ENCODE data around the gene ZNF93.
"Not testable (repeated sequence)": the region's sequence is repeated elsewhere in the genome, so short reads cannot be mapped to it uniquely, and the experiment has no call there.

ZNF93 gene

GRCh38 chr19:19884583-19884982 is 16.2 kb upstream of the ZNF93 start:
- no CpG with 5 or more reads among the region's 1 CpG for WGBS (ENCODE audit: insufficient coverage, insufficient read length)
- no peak for DNase-seq (ENCODE audit: low read depth, low spot score)
- no peaks in the 10 kb centered on the region; the same call in 1 of the 2 replicates for H3K9me3 ChIP-seq (ENCODE audit: control insufficient read depth, insufficient read depth, low read length)

DNA sequence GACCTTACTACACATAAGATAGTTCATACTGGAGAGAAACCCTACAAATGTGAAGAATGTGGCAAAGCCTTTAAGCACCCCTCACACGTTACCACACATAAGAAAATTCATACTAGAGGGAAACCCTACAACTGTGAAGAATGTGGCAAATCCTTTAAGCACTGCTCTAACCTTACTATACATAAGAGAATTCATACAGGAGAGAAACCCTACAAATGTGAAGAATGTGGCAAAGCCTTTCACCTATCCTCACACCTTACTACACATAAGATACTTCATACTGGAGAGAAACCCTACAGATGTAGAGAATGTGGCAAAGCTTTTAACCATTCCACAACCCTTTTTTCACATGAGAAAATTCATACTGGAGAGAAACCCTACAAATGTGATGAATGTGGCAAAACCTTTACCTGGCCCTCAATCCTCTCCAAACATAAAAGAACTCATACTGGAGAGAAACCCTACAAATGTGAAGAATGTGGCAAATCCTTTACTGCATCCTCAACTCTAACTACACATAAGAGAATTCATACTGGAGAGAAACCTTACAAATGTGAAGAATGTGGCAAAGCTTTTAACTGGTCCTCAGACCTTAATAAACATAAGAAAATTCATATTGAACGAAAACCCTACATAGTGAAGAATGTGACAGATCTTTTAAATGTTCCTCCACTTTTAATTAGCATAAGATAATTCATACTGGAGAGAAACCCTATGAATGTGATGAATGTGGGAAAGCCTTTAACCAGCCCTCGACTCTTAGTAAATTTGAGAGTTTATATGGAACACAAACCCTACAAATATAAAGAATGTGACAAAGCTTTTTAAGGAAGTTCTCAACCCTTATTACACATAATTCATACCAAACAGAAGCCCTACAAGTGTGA is 8.4 kb upstream of the ZNF93 start:
- H3K27ac ChIP-seq (ENCODE audit: low read length); H3K27me3 ChIP-seq (ENCODE audit: control insufficient read depth, insufficient read depth, low read length); H3K4me1 ChIP-seq (ENCODE audit: control insufficient read depth, insufficient read depth, low read length); H3K4me3 ChIP-seq (ENCODE audit: low read length); H3K9me3 ChIP-seq (ENCODE audit: control insufficient read depth, insufficient read depth, low read length); DNase-seq (ENCODE audit: low read depth, low spot score): not testable (repeated sequence)
- peaks cover 13% of the 10 kb centered on the region; the same call in 1 of the 2 replicates for H3K36me3 ChIP-seq (ENCODE audit: control insufficient read depth, insufficient read depth, low read length)
- no CpG with 5 or more reads among the region's 3 CpGs for WGBS (ENCODE audit: insufficient coverage, insufficient read length)

More at GRCh38 chr19:19884583-19884982, 16.2 kb upstream of the ZNF93 start:
- Histone ChIP-seq H3K36me3 (ENCODE audit: control insufficient read depth, insufficient read depth, low read length) (peaks cover 11% of the 10 kb centered on the region; the same call in 1 of the 2 replicates), H3K27me3 (ENCODE audit: control insufficient read depth, insufficient read depth, low read length) (no peaks in the 10 kb centered on the region), H3K4me1 (ENCODE audit: control insufficient read depth, insufficient read depth, low read length) (no peaks in the 10 kb centered on the region), H3K4me3 (ENCODE audit: low read length) (no peak overlapping the region), H3K27ac (ENCODE audit: low read length) (no peak overlapping the region)

GRCh38 chr19:19900139-19900728 is 512 bp upstream of the ZNF93 start:
- H3K36me3 ChIP-seq (ENCODE audit: control insufficient read depth, insufficient read depth, low read length), result no peaks in the 10 kb centered on the region
- H3K9me3 ChIP-seq (ENCODE audit: control insufficient read depth, insufficient read depth, low read length), result no peaks in the 10 kb centered on the region
- no peaks in the 10 kb centered on the region for H3K27me3 ChIP-seq (ENCODE audit: control insufficient read depth, insufficient read depth, low read length)
- WGBS (ENCODE audit: insufficient coverage, insufficient read length), result no CpG with 5 or more reads among the region's 9 CpGs
- no peak for DNase-seq (ENCODE audit: low read depth, low spot score)
- H3K4me3 ChIP-seq (ENCODE audit: low read length), result no peak overlapping the region; the same call in 1 of the 2 replicates
- H3K4me1 ChIP-seq (ENCODE audit: control insufficient read depth, insufficient read depth, low read length), result peaks cover 2% of the 10 kb centered on the region; the same call in 1 of the 2 replicates
- H3K27ac ChIP-seq (ENCODE audit: low read length), result no peak overlapping the region

DNA sequence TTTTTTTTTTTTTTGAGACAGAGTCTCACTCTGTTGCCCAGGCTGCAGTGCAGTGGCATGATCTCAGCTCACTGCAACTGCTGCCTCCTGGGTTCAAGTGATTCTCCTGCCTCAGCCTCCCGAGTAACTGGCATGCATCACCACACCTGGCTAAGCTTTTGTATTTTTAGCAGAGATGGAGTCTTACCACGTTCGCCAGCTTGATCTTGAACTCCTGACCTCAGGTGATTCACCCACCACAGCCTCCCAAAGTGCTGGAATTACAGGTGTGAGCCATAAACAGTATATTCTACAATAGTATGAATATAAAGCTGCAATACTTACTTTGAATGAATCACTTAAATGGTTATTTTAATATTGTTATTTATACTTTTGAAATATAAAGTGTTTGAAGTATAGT is 6.8 kb downstream of the ZNF93 start:
- not testable (repeated sequence) for H3K27ac ChIP-seq (ENCODE audit: low read length); H3K4me1 ChIP-seq (ENCODE audit: control insufficient read depth, insufficient read depth, low read length); DNase-seq (ENCODE audit: low read depth, low spot score); H3K9me3 ChIP-seq (ENCODE audit: control insufficient read depth, insufficient read depth, low read length); H3K36me3 ChIP-seq (ENCODE audit: control insufficient read depth, insufficient read depth, low read length); H3K4me3 ChIP-seq (ENCODE audit: low read length); H3K27me3 ChIP-seq (ENCODE audit: control insufficient read depth, insufficient read depth, low read length)
- no CpG with 5 or more reads among the region's 3 CpGs for WGBS (ENCODE audit: insufficient coverage, insufficient read length)

- no peak for DNase-seq (ENCODE audit: low read depth, low spot score)
- Histone ChIP-seq H3K4me3 (ENCODE audit: low read length) (no peak overlapping the region), H3K27me3 (ENCODE audit: control insufficient read depth, insufficient read depth, low read length) (no peaks in the 10 kb centered on the region), H3K36me3 (ENCODE audit: control insufficient read depth, insufficient read depth, low read length) (peaks cover 4% of the 10 kb centered on the region; the same call in 1 of the 2 replicates), H3K4me1 (ENCODE audit: control insufficient read depth, insufficient read depth, low read length) (no peaks in the 10 kb centered on the region), H3K27ac (ENCODE audit: low read length) (no peak overlapping the region), H3K9me3 (ENCODE audit: control insufficient read depth, insufficient read depth, low read length) (no peaks in the 10 kb centered on the region)
- no CpG with 5 or more reads among the region's 2 CpGs for WGBS (ENCODE audit: insufficient coverage, insufficient read length)
Observed at GRCh38 chr19:19909654-19910053, 8.9 kb downstream of the ZNF93 start.

DNA sequence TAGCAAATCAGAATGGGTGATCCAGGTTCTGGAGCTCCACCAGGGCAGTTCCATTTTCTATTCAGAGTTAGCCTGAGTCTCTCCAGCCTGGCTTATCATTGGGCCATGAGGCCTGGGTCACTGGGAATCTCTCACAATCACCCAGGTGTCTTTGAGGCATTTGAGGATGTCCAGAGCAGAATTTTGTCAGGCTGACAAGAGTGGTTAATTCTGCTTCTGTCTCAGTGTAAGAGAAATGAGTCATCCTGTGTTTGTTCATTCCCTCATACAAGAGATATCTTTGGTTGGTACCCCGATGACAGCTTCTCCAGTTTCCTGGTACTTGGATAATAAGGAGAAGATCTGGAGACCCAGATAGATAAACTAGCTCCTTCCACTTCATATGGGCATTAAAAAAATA is 10.4 kb downstream of the ZNF93 start:
- Histone ChIP-seq H3K36me3 (ENCODE audit: control insufficient read depth, insufficient read depth, low read length) (peaks cover 4% of the 10 kb centered on the region; the same call in 1 of the 2 replicates), H3K27me3 (ENCODE audit: control insufficient read depth, insufficient read depth, low read length) (no peaks in the 10 kb centered on the region), H3K4me1 (ENCODE audit: control insufficient read depth, insufficient read depth, low read length) (no peaks in the 10 kb centered on the region), H3K9me3 (ENCODE audit: control insufficient read depth, insufficient read depth, low read length) (no peaks in the 10 kb centered on the region), H3K4me3 (ENCODE audit: low read length) (no peak overlapping the region), H3K27ac (ENCODE audit: low read length) (no peak overlapping the region)
- DNase-seq (ENCODE audit: low read depth, low spot score), result no peak
- no CpG with 5 or more reads among the region's 1 CpG for WGBS (ENCODE audit: insufficient coverage, insufficient read length)

GRCh38 chr19:19914596-19914995 is 13.8 kb downstream of the ZNF93 start:
- no CpG with 5 or more reads among the region's 3 CpGs for WGBS (ENCODE audit: insufficient coverage, insufficient read length)
- DNase-seq (ENCODE audit: low read depth, low spot score), result no peak
- Histone ChIP-seq H3K4me1 (ENCODE audit: control insufficient read depth, insufficient read depth, low read length) (no peaks in the 10 kb centered on the region), H3K27me3 (ENCODE audit: control insufficient read depth, insufficient read depth, low read length) (no peaks in the 10 kb centered on the region), H3K36me3 (ENCODE audit: control insufficient read depth, insufficient read depth, low read length) (no peaks in the 10 kb centered on the region), H3K9me3 (ENCODE audit: control insufficient read depth, insufficient read depth, low read length) (no peaks in the 10 kb centered on the region), H3K4me3 (ENCODE audit: low read length) (no peak overlapping the region), H3K27ac (ENCODE audit: low read length) (no peak overlapping the region)

DNA sequence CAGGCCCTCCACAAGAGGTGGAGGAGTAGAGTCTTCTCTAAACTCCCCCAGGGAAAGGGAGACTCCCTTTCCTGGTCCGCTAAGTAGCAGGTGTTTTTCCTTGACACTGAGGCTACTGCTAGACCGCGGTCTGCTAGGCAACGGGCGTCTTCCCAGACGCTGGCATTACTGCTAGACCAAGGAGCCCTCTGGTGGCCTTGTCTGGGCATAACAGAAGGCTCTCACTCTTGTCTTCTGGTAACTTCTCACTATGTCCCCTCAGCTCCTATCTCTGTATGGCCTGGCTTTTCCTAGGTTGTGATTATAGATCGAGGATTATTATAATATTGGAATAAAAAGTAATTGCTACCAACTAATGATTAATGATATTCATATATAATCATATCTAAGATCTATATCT is 29.7 kb downstream of the ZNF93 start:
- peaks cover 15% of the 10 kb centered on the region for H3K9me3 ChIP-seq (ENCODE audit: control insufficient read depth, insufficient read depth, low read length)
- peaks cover 24% of the 10 kb centered on the region; the same call in 1 of the 2 replicates for H3K36me3 ChIP-seq (ENCODE audit: control insufficient read depth, insufficient read depth, low read length)
- not testable (repeated sequence) for H3K4me3 ChIP-seq (ENCODE audit: low read length); H3K4me1 ChIP-seq (ENCODE audit: control insufficient read depth, insufficient read depth, low read length); H3K27ac ChIP-seq (ENCODE audit: low read length); H3K27me3 ChIP-seq (ENCODE audit: control insufficient read depth, insufficient read depth, low read length)
- peak; percentile 16 for DNase-seq (ENCODE audit: low read depth, low spot score)
- WGBS (ENCODE audit: insufficient coverage, insufficient read length), result no CpG with 5 or more reads among the region's 7 CpGs

- H3K36me3 ChIP-seq (ENCODE audit: control insufficient read depth, insufficient read depth, low read length), result peaks cover 20% of the 10 kb centered on the region; the same call in 1 of the 2 replicates
- not testable (repeated sequence) for H3K27me3 ChIP-seq (ENCODE audit: control insufficient read depth, insufficient read depth, low read length); DNase-seq (ENCODE audit: low read depth, low spot score); H3K4me1 ChIP-seq (ENCODE audit: control insufficient read depth, insufficient read depth, low read length); H3K4me3 ChIP-seq (ENCODE audit: low read length); H3K27ac ChIP-seq (ENCODE audit: low read length)
- peaks cover 15% of the 10 kb centered on the region for H3K9me3 ChIP-seq (ENCODE audit: control insufficient read depth, insufficient read depth, low read length)
- WGBS (ENCODE audit: insufficient coverage, insufficient read length), result no CpG with 5 or more reads among the region's 3 CpGs
Observed at GRCh38 chr19:19933432-19934314, 32.9 kb downstream of the ZNF93 start.

GRCh38 chr19:19937403-19937802 is 36.7 kb downstream of the ZNF93 start:
- Histone ChIP-seq H3K27me3 (ENCODE audit: control insufficient read depth, insufficient read depth, low read length) (no peaks in the 10 kb centered on the region), H3K36me3 (ENCODE audit: control insufficient read depth, insufficient read depth, low read length) (peaks cover 17% of the 10 kb centered on the region; the same call in 1 of the 2 replicates), H3K27ac (ENCODE audit: low read length) (no peak overlapping the region), H3K4me1 (ENCODE audit: control insufficient read depth, insufficient read depth, low read length) (no peaks in the 10 kb centered on the region), H3K4me3 (ENCODE audit: low read length) (no peak overlapping the region), H3K9me3 (ENCODE audit: control insufficient read depth, insufficient read depth, low read length) (peaks cover 12% of the 10 kb centered on the region)
- WGBS (ENCODE audit: insufficient coverage, insufficient read length), result no CpG with 5 or more reads among the region's 2 CpGs
- no peak for DNase-seq (ENCODE audit: low read depth, low spot score)

All from iPS DF 6.9 (cell line).